Right ventricle myocardium superior (tissue), 1 donor: ENCODE measurements around the gene WDR48. TPM values are rescaled to one million over a fixed set of nuclear protein-coding genes. Genes with fewer than 3 reads are reported as not detected.
"Not testable (repeated sequence)": the region's sequence is repeated elsewhere in the genome, so short reads cannot be mapped to it uniquely, and the experiment has no call there.

ENCODE experiments used
- ATAC-seq: fragments of 200-7000 bp; cut with Tn5 transposase; one replicate; pipeline ENCODE4 v1.9.1; 2020; ENCODE audit warnings: mild to moderate bottlenecking; ENCODE audit not compliant: poor library complexity
- DNase-seq: peaks from one replicate; pipeline ENCODE4 v3.0.0-alpha.2; 2020
- intact Hi-C: fragments of 100-400 bp; cut with DNase I; formaldehyde crosslinking; loops from one replicate; pipeline ENCODE4 v1.11.2; 2022
- total RNA-seq: library from RNA; stranded (reverse); fragmentation: NEBNext Ultra II Directional; extraction: Animal tissue kit (Norgen Biotek cat#: 25700); gene quantifications from one replicate; pipeline ENCODE4 v1.2.1, GENCODE V29; 2021
- donor health status: DM: no; HTN: yes; CAD: no; lungs with severe emphysema.

The WDR48 gene
- total RNA-seq, 1 donor from 2014 or later, result 33.1 TPM

GRCh38 chr3:39056151-39056550 lies 4.3 kb downstream of the WDR48 start:
- intact Hi-C loops, result no loop called here
- DNase-seq (no peak), ATAC-seq (no peak)

GRCh38 chr3:39061228-39061627 lies 9.4 kb downstream of the WDR48 start:
- ATAC-seq, DNase-seq, intact Hi-C loops: not testable (repeated sequence)

GRCh38 chr3:39062180-39062579 lies 10.4 kb downstream of the WDR48 start:
- intact Hi-C loops, result no loop called here
- ATAC-seq (no peak), DNase-seq (no peak)

GRCh38 chr3:39063143-39063542 lies 11.3 kb downstream of the WDR48 start:
- DNase-seq (no peak), ATAC-seq (no peak)
- intact Hi-C loops, result no loop called here

GRCh38 chr3:39064646-39065045 lies 12.8 kb downstream of the WDR48 start:
- ATAC-seq (no peak), DNase-seq (no peak)
- intact Hi-C loops, result no loop called here

GRCh38 chr3:39065197-39065596 lies 13.4 kb downstream of the WDR48 start:
- no peak for ATAC-seq
- DNase-seq, result no peak
- intact Hi-C loops, result no loop called here

GRCh38 chr3:39067286-39067685 lies 15.5 kb downstream of the WDR48 start:
- DNase-seq, result no peak
- ATAC-seq, result no peak
- intact Hi-C loops, result no loop called here

GRCh38 chr3:39068556-39068955 lies 16.7 kb downstream of the WDR48 start:
- ATAC-seq (no peak), DNase-seq (no peak)
- intact Hi-C loops, result no loop called here

- ATAC-seq, result no peak
- intact Hi-C loops, result no loop called here
- DNase-seq, result no peak
Measured at GRCh38 chr3:39075910-39076309, 24.1 kb downstream of the WDR48 start.

GRCh38 chr3:39079530-39079929 lies 27.7 kb downstream of the WDR48 start:
- intact Hi-C loops, result no loop called here
- DNase-seq (no peak), ATAC-seq (no peak)

- intact Hi-C loops, result no loop called here
- no peak for DNase-seq
- no peak for ATAC-seq
Measured at GRCh38 chr3:39080026-39080425, 28.2 kb downstream of the WDR48 start.

GRCh38 chr3:39082666-39083313 lies 31.0 kb downstream of the WDR48 start:
- intact Hi-C loops, result no loop called here
- ATAC-seq (no peak), DNase-seq (no peak)

- ATAC-seq, result no peak
- intact Hi-C loops, result no loop called here
- DNase-seq, result no peak
Measured at GRCh38 chr3:39086144-39086543, 34.3 kb downstream of the WDR48 start.

GRCh38 chr3:39088456-39088855 lies 36.6 kb downstream of the WDR48 start:
- intact Hi-C loops, result no loop called here
- ATAC-seq (no peak), DNase-seq (no peak)

- ATAC-seq (no peak), DNase-seq (no peak)
- intact Hi-C loops, result no loop called here
Measured at GRCh38 chr3:39088889-39089288, 37.1 kb downstream of the WDR48 start.

- no peak for ATAC-seq
- no peak for DNase-seq
- intact Hi-C loops, result no loop called here
Measured at GRCh38 chr3:39090922-39091321, 39.1 kb downstream of the WDR48 start.

- intact Hi-C loops, result no loop called here
- ATAC-seq (no peak), DNase-seq (no peak)
Measured at GRCh38 chr3:39094851-39095677, 43.2 kb downstream of the WDR48 start.

GRCh38 chr3:39095778-39096177 lies 44.0 kb downstream of the WDR48 start:
- DNase-seq (no peak), ATAC-seq (no peak)
- intact Hi-C loops, result no loop called here

- intact Hi-C loops, result no loop called here
- no peak for DNase-seq
- peak; percentile 65 for ATAC-seq
Measured at GRCh38 chr3:39096775-39097174, 45.0 kb downstream of the WDR48 start.

- intact Hi-C loops, result no loop called here
- no peak for ATAC-seq
- DNase-seq, result no peak
Measured at GRCh38 chr3:39097716-39098472, 46.1 kb downstream of the WDR48 start.
